Measurements from ENCODE around the gene UNKL.

The UNKL gene

GRCh38 chr16:1338855-1339675, 75.4 kb downstream of the UNKL start:
- ChIA-PET POLR2A (ENCODE audit: low non-redundant PET) (no interaction called here), CTCF (no interaction called here)
- no peak for DNase-seq (ENCODE audit: low spot score)
- TF ChIP-seq CTCF (conservative IDR thresholded peaks at IDR 0.05; ENCODE audit: low read depth), result no peak
- no peak overlapping the region for H3K27ac ChIP-seq

GRCh38 chr16:1338119-1338730, 76.3 kb downstream of the UNKL start:
- peak; percentile 17; the same call in 1 of the 2 replicates for TF ChIP-seq CTCF (conservative IDR thresholded peaks at IDR 0.05; ENCODE audit: low read depth)
- CTCF ChIA-PET, result interaction anchor here (0.6 kb wide), 1 partner anchor 535 kb away, joined by 3 read pairs; no protein-coding TSS in a partner anchor
- no peak overlapping the region for H3K27ac ChIP-seq
- no peak for DNase-seq (ENCODE audit: low spot score)
- POLR2A ChIA-PET (ENCODE audit: low non-redundant PET), result no interaction called here

- H3K27ac ChIP-seq, result no peak overlapping the region
- CTCF ChIA-PET, result interaction anchor here (0.6 kb wide), 1 partner anchor 536 kb away, joined by 3 read pairs; no protein-coding TSS in a partner anchor
- POLR2A ChIA-PET (ENCODE audit: low non-redundant PET), result no interaction called here
- no peak for TF ChIP-seq CTCF (conservative IDR thresholded peaks at IDR 0.05; ENCODE audit: low read depth)
- DNase-seq (ENCODE audit: low spot score), result no peak
These were observed 77.0 kb downstream of the UNKL start for GRCh38 chr16:1337486-1337885.

- no peak overlapping the region for H3K27ac ChIP-seq
- TF ChIP-seq CTCF (conservative IDR thresholded peaks at IDR 0.05; ENCODE audit: low read depth), result no peak
- DNase-seq (ENCODE audit: low spot score), result no peak
- ChIA-PET CTCF (no interaction called here), POLR2A (ENCODE audit: low non-redundant PET) (no interaction called here)
These were observed 77.9 kb downstream of the UNKL start for GRCh38 chr16:1336619-1337018.

- no peak for TF ChIP-seq CTCF (conservative IDR thresholded peaks at IDR 0.05; ENCODE audit: low read depth)
- DNase-seq (ENCODE audit: low spot score), result no peak
- H3K27ac ChIP-seq, result no peak overlapping the region
- ChIA-PET POLR2A (ENCODE audit: low non-redundant PET) (no interaction called here), CTCF (interaction anchor here (0.8 kb wide), 1 partner anchor 36 kb away, joined by 5 read pairs; no protein-coding TSS in a partner anchor)
These were observed 78.5 kb downstream of the UNKL start for GRCh38 chr16:1335996-1336395.

- no peak for TF ChIP-seq CTCF (conservative IDR thresholded peaks at IDR 0.05; ENCODE audit: low read depth)
- CTCF ChIA-PET, result interaction anchor here (0.8 kb wide), 1 partner anchor 35 kb away, joined by 5 read pairs; no protein-coding TSS in a partner anchor
These were observed 79.1 kb downstream of the UNKL start for GRCh38 chr16:1335211-1335971.

More at GRCh38 chr16:1335211-1335971, 79.1 kb downstream of the UNKL start:
- POLR2A ChIA-PET (ENCODE audit: low non-redundant PET), result no interaction called here
- H3K27ac ChIP-seq, result no peak overlapping the region
- DNase-seq (ENCODE audit: low spot score), result no peak
